Suprapubic skin (tissue), 4 donors: Measurements from ENCODE around the gene NAP1L4. TPM values are rescaled to one million over a fixed set of nuclear protein-coding genes. Genes with fewer than 3 reads are reported as not detected.

Source experiments
- DNase-seq, 2 donors: peaks; one replicate each; pipeline ENCODE4 v3.0.0-alpha.2; 2019; ENCODE audit warnings: low spot score in 2 of 2
- H3K27ac ChIP-seq: fragments of 200-600 bp; sonication (generic); one replicate; pipeline ENCODE4 v1.5.1; 2019
- H3K27me3 ChIP-seq: fragments of 200-600 bp; sonication (generic); one replicate; pipeline ENCODE4 v1.5.1; 2019
- H3K36me3 ChIP-seq: fragments of 200-600 bp; sonication (generic); one replicate; pipeline ENCODE4 v1.5.1; 2019
- H3K4me1 ChIP-seq: fragments of 200-600 bp; sonication (generic); one replicate; pipeline ENCODE4 v1.5.1; 2019
- H3K4me3 ChIP-seq: fragments of 200-600 bp; sonication (generic); one replicate; pipeline ENCODE4 v1.5.1; 2019; ENCODE audit warnings: mild to moderate bottlenecking
- H3K9me3 ChIP-seq: fragments of 200-600 bp; sonication (generic); one replicate; pipeline ENCODE4 v1.5.1; 2019
- EP300 ChIP-seq: sonication (generic); formaldehyde crosslinking; IDR thresholded peaks from one replicate; pipeline ENCODE4 v1.6.1; 2017; ENCODE audit warnings: antibody characterized with exemption
- POLR2A ChIP-seq, 2 donors: fragments of 450-650 bp; IDR thresholded peaks; one replicate each; pipeline ENCODE4 v1.6.1; 2017; ENCODE audit warnings: antibody characterized with exemption in 2 of 2, mild to moderate bottlenecking in 2 of 2, moderate library complexity in 2 of 2
- POLR2AphosphoS5 ChIP-seq, 3 donors: sonication (generic); formaldehyde crosslinking; IDR thresholded peaks; one replicate each; pipeline ENCODE4 v1.6.1; 2017; ENCODE audit warnings: antibody characterized with exemption in 3 of 3
- WGBS: methylation state at CpG from one replicate; pipeline ENCODE4 v1.1.5; 2018; 5-methylcytosine and 5-hydroxymethylcytosine counted together
- total RNA-seq, 4 donors: library from RNA; depleted of rRNA; stranded (reverse); fragments of >200 nt; gene quantifications; one replicate each; pipeline ENCODE4 v1.1.0, GENCODE V29; 2016
- TF ChIP-seq, protein P1 (sequence below), 2 donors: fragments of 200-600 bp in 1 of 2; fragments of 450-650 bp in 1 of 2; sonication (generic) in 1 of 2; IDR thresholded peaks; one replicate each; pipeline ENCODE4 v1.5.1; 2016 to 2019; ENCODE audit warnings: antibody characterized with exemption in 2 of 2, mild to moderate bottlenecking in 1 of 2, moderate library complexity in 1 of 2

Gene NAP1L4
- total RNA-seq, 4 donors from 2014 or later = 70.7 to 150 (median 97.5) TPM

DNA sequence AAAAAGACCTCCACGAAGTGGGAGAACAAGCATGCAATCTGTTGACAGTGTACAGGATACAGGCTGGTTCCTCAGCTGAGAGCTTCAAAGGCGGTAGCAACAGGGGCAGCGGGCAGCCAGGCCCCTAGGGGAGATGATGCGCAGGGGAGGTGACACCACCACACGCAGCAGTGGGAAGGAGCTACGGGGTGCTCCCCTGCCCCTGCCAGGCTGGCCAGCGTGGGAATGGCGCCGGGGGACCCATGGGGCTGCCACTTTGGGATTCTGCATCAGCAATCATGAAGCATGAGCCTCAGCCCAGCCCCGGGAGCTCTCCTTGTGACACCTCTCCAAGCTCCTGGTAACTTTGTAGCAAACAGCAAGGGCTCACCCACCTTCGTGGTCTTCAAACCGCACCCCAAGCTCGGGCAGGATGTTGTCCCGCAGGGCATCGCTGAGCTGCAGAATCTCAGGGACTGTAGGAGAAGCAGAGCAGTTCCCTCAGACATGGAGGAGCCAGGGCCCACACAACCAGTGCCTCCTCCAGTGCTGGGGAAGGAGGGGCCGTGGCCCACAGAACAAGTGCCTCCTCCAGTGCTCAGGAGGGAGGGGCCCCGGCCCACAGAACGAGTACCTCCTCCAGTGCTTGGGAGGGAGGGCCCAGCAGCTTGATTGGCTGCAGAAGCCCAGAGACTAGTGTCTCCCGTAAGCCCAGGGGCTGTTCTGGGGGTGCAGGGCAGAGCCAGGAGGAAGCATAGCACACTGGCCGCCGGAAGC lies 14.6 kb upstream of the NAP1L4 start:
- 89% methylated on average over 14 of the region's 21 CpGs for WGBS
- Histone ChIP-seq H3K4me1 (peaks cover 28% of the 10 kb centered on the region), H3K9me3 (no peaks in the 10 kb centered on the region), H3K27ac (no peak overlapping the region), H3K36me3 (peaks cover 92% of the 10 kb centered on the region), H3K27me3 (no peaks in the 10 kb centered on the region), H3K4me3 (no peak overlapping the region)
- DNase-seq = no peak
- TF ChIP-seq POLR2AphosphoS5 (IDR thresholded peaks at IDR 0.05) (no peak), POLR2A (IDR thresholded peaks at IDR 0.05) (no peak), EP300 (no peak)
- TF ChIP-seq, protein P1, sequence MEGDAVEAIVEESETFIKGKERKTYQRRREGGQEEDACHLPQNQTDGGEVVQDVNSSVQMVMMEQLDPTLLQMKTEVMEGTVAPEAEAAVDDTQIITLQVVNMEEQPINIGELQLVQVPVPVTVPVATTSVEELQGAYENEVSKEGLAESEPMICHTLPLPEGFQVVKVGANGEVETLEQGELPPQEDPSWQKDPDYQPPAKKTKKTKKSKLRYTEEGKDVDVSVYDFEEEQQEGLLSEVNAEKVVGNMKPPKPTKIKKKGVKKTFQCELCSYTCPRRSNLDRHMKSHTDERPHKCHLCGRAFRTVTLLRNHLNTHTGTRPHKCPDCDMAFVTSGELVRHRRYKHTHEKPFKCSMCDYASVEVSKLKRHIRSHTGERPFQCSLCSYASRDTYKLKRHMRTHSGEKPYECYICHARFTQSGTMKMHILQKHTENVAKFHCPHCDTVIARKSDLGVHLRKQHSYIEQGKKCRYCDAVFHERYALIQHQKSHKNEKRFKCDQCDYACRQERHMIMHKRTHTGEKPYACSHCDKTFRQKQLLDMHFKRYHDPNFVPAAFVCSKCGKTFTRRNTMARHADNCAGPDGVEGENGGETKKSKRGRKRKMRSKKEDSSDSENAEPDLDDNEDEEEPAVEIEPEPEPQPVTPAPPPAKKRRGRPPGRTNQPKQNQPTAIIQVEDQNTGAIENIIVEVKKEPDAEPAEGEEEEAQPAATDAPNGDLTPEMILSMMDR (IDR thresholded peaks at IDR 0.05) = no peak

DNA sequence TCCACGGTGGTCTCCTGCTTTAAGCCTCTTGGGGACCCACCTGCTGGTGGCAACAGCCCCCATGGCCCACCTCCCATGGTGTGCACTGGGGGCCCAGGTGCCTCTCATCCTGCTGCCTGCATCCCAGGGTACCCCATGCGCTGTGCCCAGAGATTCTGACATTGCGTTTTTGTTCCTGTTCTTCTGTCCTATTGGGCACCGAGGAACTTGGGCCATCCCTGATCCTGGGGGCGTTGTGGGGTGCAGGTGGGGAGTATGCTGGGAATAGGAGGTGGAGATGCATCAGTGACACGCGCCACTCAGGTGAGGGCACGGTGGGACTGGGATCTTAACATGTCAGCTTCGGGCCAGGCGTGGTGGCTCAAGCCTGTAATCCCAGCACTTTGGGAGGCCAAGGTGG lies 12.4 kb upstream of the NAP1L4 start:
- Histone ChIP-seq H3K4me3 (no peak overlapping the region), H3K27ac (peak overlapping the region; percentile 69), H3K4me1 (peaks cover 47% of the 10 kb centered on the region), H3K36me3 (peaks cover 87% of the 10 kb centered on the region), H3K27me3 (no peaks in the 10 kb centered on the region), H3K9me3 (no peaks in the 10 kb centered on the region)
- TF ChIP-seq, protein P1 (IDR thresholded peaks at IDR 0.05) = no peak
- TF ChIP-seq POLR2A (IDR thresholded peaks at IDR 0.05) = no peak
- peak in 1 of 2 donors; percentile 47 for DNase-seq
- WGBS = 95% methylated on average over 10 of the region's 10 CpGs

DNA sequence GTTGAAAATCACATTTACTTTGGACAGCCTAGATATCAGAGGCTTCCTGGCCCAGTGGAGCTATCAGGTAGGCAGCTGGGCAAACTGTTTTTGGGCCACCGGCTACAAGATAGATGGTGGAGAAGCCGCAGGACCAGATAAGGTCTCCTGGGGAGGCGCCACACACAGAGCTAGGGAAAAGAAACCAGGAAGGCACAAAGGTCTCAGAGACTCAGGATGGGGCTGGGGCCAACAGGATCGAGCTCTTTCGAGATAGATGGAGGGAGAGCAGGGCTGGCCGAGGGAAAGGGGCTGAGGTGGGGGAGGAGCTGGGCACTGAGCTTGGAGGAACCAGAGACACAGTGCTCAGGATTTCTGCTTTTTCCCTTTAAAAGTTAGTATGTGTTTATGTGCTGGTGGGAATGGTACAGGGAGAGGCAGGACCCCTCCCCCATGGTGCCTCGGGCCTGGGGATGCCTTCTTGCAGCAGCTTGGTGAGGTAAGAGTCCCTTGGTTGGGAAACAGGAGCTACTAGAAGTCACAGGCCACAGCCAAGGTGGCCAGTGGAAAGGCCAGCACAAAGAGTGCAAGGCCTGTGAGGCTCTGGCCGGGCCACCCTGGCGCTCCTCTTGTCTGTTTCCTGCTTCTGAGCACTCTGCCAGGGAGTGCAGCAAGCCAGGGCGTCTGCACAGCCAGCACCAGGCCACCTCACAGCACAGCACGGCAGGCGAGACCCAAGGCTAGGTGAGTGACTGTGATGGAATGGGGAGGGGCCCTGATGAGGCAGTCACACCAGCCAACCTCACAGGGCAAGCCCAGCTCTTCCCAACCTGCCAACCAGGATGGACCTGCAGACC lies 11.5 kb upstream of the NAP1L4 start:
- no peaks in the 10 kb centered on the region for H3K27me3 ChIP-seq
- peaks cover 78% of the 10 kb centered on the region for H3K36me3 ChIP-seq
- DNase-seq = peak; percentile 38 to 50

DNA sequence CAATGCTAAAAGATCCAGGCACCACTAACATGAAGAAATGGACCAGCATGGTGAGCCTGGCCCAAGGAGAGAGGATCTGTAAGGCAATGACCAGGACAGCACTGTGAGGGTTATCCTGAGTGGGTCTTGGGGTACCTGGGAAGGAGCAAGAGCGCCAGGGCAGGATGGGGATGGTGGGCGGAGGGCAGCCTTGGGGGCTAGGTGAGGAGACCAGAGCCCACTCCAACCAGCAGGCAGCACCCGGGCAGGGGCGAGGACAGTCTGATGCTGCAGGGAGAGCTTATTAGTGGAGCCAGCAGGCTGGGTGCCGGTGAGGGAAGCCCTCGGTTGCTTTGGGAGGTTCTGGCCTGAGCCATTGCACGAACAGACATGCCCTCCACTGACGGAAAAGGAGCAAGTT lies 10.7 kb upstream of the NAP1L4 start:
- Histone ChIP-seq H3K27me3 (no peaks in the 10 kb centered on the region), H3K9me3 (no peaks in the 10 kb centered on the region), H3K27ac (no peak overlapping the region), H3K4me3 (no peak overlapping the region), H3K36me3 (peaks cover 75% of the 10 kb centered on the region), H3K4me1 (peaks cover 47% of the 10 kb centered on the region)
- TF ChIP-seq POLR2AphosphoS5 (IDR thresholded peaks at IDR 0.05) = no peak
- TF ChIP-seq, protein P1 (IDR thresholded peaks at IDR 0.05) = no peak
- TF ChIP-seq POLR2A (IDR thresholded peaks at IDR 0.05) = no peak
- TF ChIP-seq EP300 = no peak
- 72% methylated on average over 8 of the region's 8 CpGs for WGBS
- peak; percentile 54 to 65 for DNase-seq

More for the DNA sequence above, 11.5 kb upstream of the NAP1L4 start:
- TF ChIP-seq, protein P1 (IDR thresholded peaks at IDR 0.05) = no peak
- no peak for TF ChIP-seq EP300
- no peak for TF ChIP-seq POLR2AphosphoS5 (IDR thresholded peaks at IDR 0.05)
- no peak for TF ChIP-seq POLR2A (IDR thresholded peaks at IDR 0.05)
- H3K4me1 ChIP-seq = peaks cover 47% of the 10 kb centered on the region
- no peaks in the 10 kb centered on the region for H3K9me3 ChIP-seq
- H3K4me3 ChIP-seq = no peak overlapping the region
- 68% methylated on average over 10 of the region's 12 CpGs for WGBS
- peak overlapping the region; percentile 69 for H3K27ac ChIP-seq

DNA sequence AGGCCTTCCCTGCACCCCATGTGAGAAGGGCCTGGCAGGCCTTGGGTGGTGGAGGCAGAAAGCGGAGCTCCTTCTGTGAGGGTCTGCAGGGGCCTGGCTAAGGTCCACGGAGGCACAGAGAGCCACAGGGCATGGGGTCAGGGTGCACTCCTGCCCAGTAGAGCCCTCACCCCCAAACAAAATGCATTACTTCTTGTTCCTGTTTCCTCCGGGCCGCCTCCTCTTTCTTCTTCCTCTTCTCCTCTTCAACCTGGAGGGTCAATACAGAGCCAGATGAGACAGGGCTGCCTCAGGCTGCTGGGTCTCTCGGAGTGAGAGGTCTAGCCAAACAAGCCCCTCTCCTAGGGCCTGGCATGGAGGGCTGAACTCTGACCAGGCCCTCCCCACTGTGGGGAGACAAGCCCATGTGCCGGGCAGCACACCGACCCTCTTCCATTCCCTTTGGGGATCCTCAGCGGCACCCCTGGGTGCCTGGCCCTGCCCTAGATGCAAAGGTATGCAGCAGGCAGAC lies 10.3 kb upstream of the NAP1L4 start:
- no peak for TF ChIP-seq EP300
- TF ChIP-seq, protein P1 (IDR thresholded peaks at IDR 0.05) = no peak
- no peak for TF ChIP-seq POLR2AphosphoS5 (IDR thresholded peaks at IDR 0.05)
- TF ChIP-seq POLR2A (IDR thresholded peaks at IDR 0.05) = no peak
- peak; percentile 43 to 51 for DNase-seq
- Histone ChIP-seq H3K27ac (no peak overlapping the region), H3K4me3 (no peak overlapping the region), H3K27me3 (no peaks in the 10 kb centered on the region), H3K36me3 (peaks cover 71% of the 10 kb centered on the region), H3K9me3 (no peaks in the 10 kb centered on the region), H3K4me1 (peaks cover 47% of the 10 kb centered on the region)
- 94% methylated on average over 8 of the region's 8 CpGs for WGBS
